Loucy (cell line): ENCODE data around the gene CORO2B.

ENCODE experiments used
- EZH2phosphoT487 ChIP-seq: fragments of 200-600 bp; IDR thresholded peaks from 2 replicates; pipeline ENCODE4 v1.6.1; 2018; ENCODE audit warnings: antibody characterized with exemption, mild to moderate bottlenecking, moderate library complexity, borderline replicate concordance
- TF ChIP-seq, protein P1 (sequence below): fragments of 200-600 bp; sonication (generic); conservative IDR thresholded peaks from 2 replicates; pipeline ENCODE4 v1.5.1; 2014; ENCODE audit warnings: mild to moderate bottlenecking, antibody characterized with exemption, low read length

DNA sequence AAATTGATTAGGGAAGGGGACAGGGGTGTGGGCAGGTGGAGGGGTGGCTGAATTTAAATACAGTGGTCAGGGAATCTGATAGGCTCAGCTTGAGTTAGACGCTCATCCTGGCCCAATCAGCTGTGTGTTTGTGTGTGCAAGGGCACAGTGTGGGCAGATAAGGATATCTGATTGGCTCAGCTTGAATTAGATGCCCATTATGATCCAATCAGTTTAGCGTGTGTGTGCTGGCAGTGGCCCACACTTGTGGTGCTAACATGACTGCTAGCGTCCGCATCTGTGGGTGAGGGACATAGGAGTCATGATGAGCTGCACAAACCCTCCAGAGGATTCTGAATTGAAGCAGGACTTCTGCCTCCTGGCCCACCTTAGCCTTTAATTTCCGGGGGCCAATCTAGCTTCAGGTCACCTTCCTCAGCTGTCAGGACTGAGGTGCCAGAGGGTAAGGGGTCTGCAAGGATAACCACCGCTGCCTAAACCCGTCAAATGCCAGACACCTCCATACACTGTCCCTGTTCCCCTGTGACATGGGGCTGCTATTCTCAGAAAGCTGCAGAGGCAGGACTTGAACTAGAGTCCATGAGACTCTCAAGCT is 97.3 kb downstream of the CORO2B start:
- TF ChIP-seq, protein P1, sequence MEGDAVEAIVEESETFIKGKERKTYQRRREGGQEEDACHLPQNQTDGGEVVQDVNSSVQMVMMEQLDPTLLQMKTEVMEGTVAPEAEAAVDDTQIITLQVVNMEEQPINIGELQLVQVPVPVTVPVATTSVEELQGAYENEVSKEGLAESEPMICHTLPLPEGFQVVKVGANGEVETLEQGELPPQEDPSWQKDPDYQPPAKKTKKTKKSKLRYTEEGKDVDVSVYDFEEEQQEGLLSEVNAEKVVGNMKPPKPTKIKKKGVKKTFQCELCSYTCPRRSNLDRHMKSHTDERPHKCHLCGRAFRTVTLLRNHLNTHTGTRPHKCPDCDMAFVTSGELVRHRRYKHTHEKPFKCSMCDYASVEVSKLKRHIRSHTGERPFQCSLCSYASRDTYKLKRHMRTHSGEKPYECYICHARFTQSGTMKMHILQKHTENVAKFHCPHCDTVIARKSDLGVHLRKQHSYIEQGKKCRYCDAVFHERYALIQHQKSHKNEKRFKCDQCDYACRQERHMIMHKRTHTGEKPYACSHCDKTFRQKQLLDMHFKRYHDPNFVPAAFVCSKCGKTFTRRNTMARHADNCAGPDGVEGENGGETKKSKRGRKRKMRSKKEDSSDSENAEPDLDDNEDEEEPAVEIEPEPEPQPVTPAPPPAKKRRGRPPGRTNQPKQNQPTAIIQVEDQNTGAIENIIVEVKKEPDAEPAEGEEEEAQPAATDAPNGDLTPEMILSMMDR: no peak
- no peak for TF ChIP-seq EZH2phosphoT487
